Effector memory CD4-positive, alpha-beta T cell (primary cell): ENCODE data around the gene LRRC75A.

Source experiments
- DNase-seq, 3 donors: peaks; one replicate each; pipeline ENCODE4 v3.0.0-alpha.2; 2020
- H3K27ac ChIP-seq: 2 replicates; pipeline ENCODE4 v1.7.0; 2013; ENCODE audit warnings: mild to moderate bottlenecking, low read length, moderate library complexity; ENCODE audit not compliant: insufficient read depth, poor library complexity, severe bottlenecking
- H3K27me3 ChIP-seq: replicated peaks from 2 replicates; pipeline ENCODE4 v1.7.0; 2013; ENCODE audit warnings: mild to moderate bottlenecking, low read length; ENCODE audit not compliant: insufficient read depth, control insufficient read depth, poor library complexity, severe bottlenecking
- H3K36me3 ChIP-seq: 2 replicates; pipeline ENCODE4 v1.7.0; 2013; ENCODE audit warnings: mild to moderate bottlenecking, low read length, moderate library complexity; ENCODE audit not compliant: control insufficient read depth, insufficient read depth
- H3K4me1 ChIP-seq: 2 replicates; pipeline ENCODE4 v1.7.0; 2013; ENCODE audit warnings: low read length, mild to moderate bottlenecking; ENCODE audit not compliant: control insufficient read depth, insufficient read depth, poor library complexity, severe bottlenecking
- H3K4me3 ChIP-seq: 2 replicates; pipeline ENCODE4 v1.7.0; 2013; ENCODE audit warnings: low read length, low read depth, mild to moderate bottlenecking; ENCODE audit not compliant: insufficient read depth, poor library complexity, severe bottlenecking
- H3K9me3 ChIP-seq: 2 replicates; pipeline ENCODE4 v1.7.0; 2013; ENCODE audit warnings: mild to moderate bottlenecking, low read length, moderate library complexity; ENCODE audit not compliant: control insufficient read depth

LRRC75A gene

GRCh38 chr17:16473044-16474011 is 18.7 kb downstream of the LRRC75A start:
- no peaks in the 10 kb centered on the region for H3K4me1 ChIP-seq
- no peaks in the 10 kb centered on the region for H3K36me3 ChIP-seq
- H3K27me3 ChIP-seq: no peaks in the 10 kb centered on the region
- H3K27ac ChIP-seq: no peak overlapping the region
- DNase-seq: no peak
- H3K9me3 ChIP-seq: no peaks in the 10 kb centered on the region
- H3K4me3 ChIP-seq: no peak overlapping the region

GRCh38 chr17:16472539-16472938 is 19.5 kb downstream of the LRRC75A start:
- Histone ChIP-seq H3K36me3 (no peaks in the 10 kb centered on the region), H3K9me3 (no peaks in the 10 kb centered on the region), H3K27me3 (no peaks in the 10 kb centered on the region), H3K4me3 (no peak overlapping the region), H3K4me1 (no peaks in the 10 kb centered on the region), H3K27ac (no peak overlapping the region)
- DNase-seq: no peak

GRCh38 chr17:16471295-16471694 is 20.7 kb downstream of the LRRC75A start:
- Histone ChIP-seq H3K27ac (no peak overlapping the region), H3K4me3 (no peak overlapping the region), H3K9me3 (no peaks in the 10 kb centered on the region), H3K27me3 (no peaks in the 10 kb centered on the region), H3K36me3 (no peaks in the 10 kb centered on the region), H3K4me1 (no peaks in the 10 kb centered on the region)
- no peak for DNase-seq

GRCh38 chr17:16470265-16470664 is 21.7 kb downstream of the LRRC75A start:
- Histone ChIP-seq H3K9me3 (no peaks in the 10 kb centered on the region), H3K27ac (no peak overlapping the region), H3K4me1 (no peaks in the 10 kb centered on the region), H3K36me3 (no peaks in the 10 kb centered on the region), H3K4me3 (no peak overlapping the region), H3K27me3 (no peaks in the 10 kb centered on the region)
- DNase-seq: no peak

- Histone ChIP-seq H3K27ac (no peak overlapping the region), H3K36me3 (no peaks in the 10 kb centered on the region), H3K4me3 (no peak overlapping the region), H3K4me1 (no peaks in the 10 kb centered on the region), H3K9me3 (no peaks in the 10 kb centered on the region), H3K27me3 (no peaks in the 10 kb centered on the region)
- DNase-seq: no peak
Observed at GRCh38 chr17:16468428-16468992, 23.5 kb downstream of the LRRC75A start.

GRCh38 chr17:16467886-16468285 is 24.1 kb downstream of the LRRC75A start:
- DNase-seq: no peak
- H3K27me3 ChIP-seq: no peaks in the 10 kb centered on the region
- H3K4me3 ChIP-seq: no peak overlapping the region
- H3K36me3 ChIP-seq: no peaks in the 10 kb centered on the region
- no peak overlapping the region for H3K27ac ChIP-seq
- H3K4me1 ChIP-seq: no peaks in the 10 kb centered on the region
- no peaks in the 10 kb centered on the region for H3K9me3 ChIP-seq

- no peaks in the 10 kb centered on the region for H3K9me3 ChIP-seq
- H3K27ac ChIP-seq: no peak overlapping the region
- H3K4me1 ChIP-seq: no peaks in the 10 kb centered on the region
- H3K27me3 ChIP-seq: no peaks in the 10 kb centered on the region
- no peaks in the 10 kb centered on the region for H3K36me3 ChIP-seq
- no peak overlapping the region for H3K4me3 ChIP-seq
- no peak for DNase-seq
Observed at GRCh38 chr17:16467044-16467443, 24.9 kb downstream of the LRRC75A start.

GRCh38 chr17:16466407-16466806 is 25.6 kb downstream of the LRRC75A start:
- Histone ChIP-seq H3K36me3 (no peaks in the 10 kb centered on the region), H3K27ac (no peak overlapping the region), H3K27me3 (no peaks in the 10 kb centered on the region), H3K9me3 (no peaks in the 10 kb centered on the region), H3K4me3 (no peak overlapping the region), H3K4me1 (no peaks in the 10 kb centered on the region)
- no peak for DNase-seq

- Histone ChIP-seq H3K27me3 (no peaks in the 10 kb centered on the region), H3K9me3 (no peaks in the 10 kb centered on the region), H3K4me1 (no peaks in the 10 kb centered on the region), H3K27ac (no peak overlapping the region), H3K4me3 (no peak overlapping the region), H3K36me3 (no peaks in the 10 kb centered on the region)
- no peak for DNase-seq
Observed at GRCh38 chr17:16465861-16466338, 26.1 kb downstream of the LRRC75A start.

GRCh38 chr17:16465052-16465312 is 27.0 kb downstream of the LRRC75A start:
- DNase-seq: no peak
- H3K4me1 ChIP-seq: no peaks in the 10 kb centered on the region
- no peak overlapping the region for H3K27ac ChIP-seq
- no peaks in the 10 kb centered on the region for H3K27me3 ChIP-seq
- H3K4me3 ChIP-seq: no peak overlapping the region
- no peaks in the 10 kb centered on the region for H3K36me3 ChIP-seq
- H3K9me3 ChIP-seq: no peaks in the 10 kb centered on the region
